ENCODE data around the gene AMZ1.

AMZ1 gene

GRCh38 chr7:2651336-2651735 lies 36.7 kb upstream of the AMZ1 start:
- DNase-seq (ENCODE audit: low read depth): no peak

- no peak for DNase-seq (ENCODE audit: low read depth)
Measured at GRCh38 chr7:2651847-2652735, 35.9 kb upstream of the AMZ1 start.

GRCh38 chr7:2652736-2653060 lies 35.3 kb upstream of the AMZ1 start:
- DNase-seq (ENCODE audit: low read depth): no peak

GRCh38 chr7:2654059-2654458 lies 33.9 kb upstream of the AMZ1 start:
- no peak for DNase-seq (ENCODE audit: low read depth)

- no peak for DNase-seq (ENCODE audit: low read depth)
Measured at GRCh38 chr7:2655870-2656614, 32.0 kb upstream of the AMZ1 start.

- no peak for DNase-seq (ENCODE audit: low read depth)
Measured at GRCh38 chr7:2657208-2657607, 30.8 kb upstream of the AMZ1 start.

- no peak for DNase-seq (ENCODE audit: low read depth)
Measured at GRCh38 chr7:2657920-2658671, 29.9 kb upstream of the AMZ1 start.

- DNase-seq (ENCODE audit: low read depth): no peak
Measured at GRCh38 chr7:2658941-2659340, 29.1 kb upstream of the AMZ1 start.

- no peak for DNase-seq (ENCODE audit: low read depth)
Measured at GRCh38 chr7:2659556-2660358, 28.2 kb upstream of the AMZ1 start.

GRCh38 chr7:2660359-2661095 lies 27.5 kb upstream of the AMZ1 start:
- no peak for DNase-seq (ENCODE audit: low read depth)

GRCh38 chr7:2661096-2661449 lies 26.9 kb upstream of the AMZ1 start:
- DNase-seq (ENCODE audit: low read depth): no peak

GRCh38 chr7:2661602-2662272 lies 26.3 kb upstream of the AMZ1 start:
- DNase-seq (ENCODE audit: low read depth): no peak

- DNase-seq (ENCODE audit: low read depth): no peak
Measured at GRCh38 chr7:2662273-2663120, 25.5 kb upstream of the AMZ1 start.

GRCh38 chr7:2663121-2663886 lies 24.7 kb upstream of the AMZ1 start:
- no peak for DNase-seq (ENCODE audit: low read depth)

GRCh38 chr7:2663960-2664359 lies 24.0 kb upstream of the AMZ1 start:
- DNase-seq (ENCODE audit: low read depth): no peak

- DNase-seq (ENCODE audit: low read depth): no peak
Measured at GRCh38 chr7:2665359-2665791, 22.6 kb upstream of the AMZ1 start.

GRCh38 chr7:2666155-2666554 lies 21.8 kb upstream of the AMZ1 start:
- no peak for DNase-seq (ENCODE audit: low read depth)

GRCh38 chr7:2666588-2667250 lies 21.3 kb upstream of the AMZ1 start:
- no peak for DNase-seq (ENCODE audit: low read depth)

All from activated T-cell treated with anti-CD3 and anti-CD28 coated beads for 1 hour (primary cell).